GM21423 (cell line): ENCODE measurements around the gene AMIGO2.

Source experiments
- ATAC-seq: cut with Tn5 transposase; IDR thresholded peaks from one replicate; pipeline ENCODE4 v1.9.1; 2021; ENCODE audit warnings: mild to moderate bottlenecking, moderate library complexity; ENCODE audit not compliant: unreplicated experiment

Gene AMIGO2

DNA sequence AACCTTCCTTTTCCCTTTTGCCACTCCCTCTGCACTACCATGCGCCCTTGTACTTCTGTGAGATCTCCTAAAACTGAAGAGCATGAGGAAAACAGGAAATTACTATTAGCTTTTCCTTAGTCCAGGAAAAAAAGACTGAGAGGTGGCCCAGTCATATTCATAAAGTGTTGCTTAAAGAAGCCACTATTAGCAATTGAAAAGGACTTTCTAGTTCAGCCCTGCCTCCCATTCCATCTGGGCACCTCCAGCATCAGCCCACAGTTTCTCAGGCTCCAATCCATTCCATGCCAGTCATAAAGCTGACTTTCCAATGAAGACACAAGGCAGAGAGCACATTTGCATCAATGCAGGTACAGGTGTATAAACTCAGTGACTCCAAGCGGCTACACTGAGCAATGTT lies 19.9 kb upstream of the AMIGO2 start:
- ATAC-seq = no peak

DNA sequence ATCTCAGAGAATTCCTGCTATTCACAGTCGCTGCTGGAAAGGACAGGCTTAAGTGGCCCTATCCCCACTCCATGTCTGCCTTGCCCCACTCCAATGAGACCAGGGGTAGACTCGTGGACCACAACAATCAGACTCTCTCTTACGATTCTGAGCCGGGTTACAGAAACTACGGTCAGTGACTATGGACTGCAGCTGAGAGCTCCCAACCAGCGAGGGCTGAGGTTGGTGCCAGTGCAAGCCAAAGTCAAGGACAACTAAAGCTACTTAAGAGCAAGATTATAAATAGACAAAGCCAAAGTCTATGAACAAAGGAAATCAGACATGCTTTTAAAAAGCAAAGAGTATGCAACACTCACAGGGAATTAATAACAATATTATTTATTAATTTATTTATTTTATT lies 18.3 kb upstream of the AMIGO2 start:
- ATAC-seq = no peak

DNA sequence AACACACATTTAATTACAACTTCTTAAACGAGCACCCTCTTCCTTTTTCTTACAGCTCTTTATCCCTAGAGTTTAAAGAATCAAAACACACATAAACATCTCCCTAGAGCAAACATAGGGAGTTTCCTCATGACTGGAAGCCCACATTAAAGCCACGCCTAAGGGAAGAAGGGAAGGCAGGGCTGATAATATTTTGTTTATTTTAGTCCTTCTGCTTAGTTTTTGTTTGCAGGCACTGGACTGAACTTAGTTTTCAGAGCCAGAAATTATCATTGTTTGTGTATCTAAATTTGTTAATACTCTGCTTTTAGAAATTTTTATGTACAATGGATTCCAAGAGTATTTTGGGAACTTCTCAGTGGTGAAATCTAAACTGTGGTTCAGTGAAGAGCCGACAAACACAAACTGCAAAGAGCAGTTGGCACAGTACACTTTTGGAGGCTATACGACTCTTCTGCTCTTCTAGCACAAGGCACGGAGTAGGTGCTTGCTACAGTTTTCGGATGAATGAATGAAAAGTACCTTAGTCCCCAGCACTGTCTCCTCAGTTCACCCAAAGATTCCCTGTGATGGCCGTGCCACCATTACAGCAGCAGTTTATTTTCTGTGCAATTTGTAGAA lies 17.6 kb upstream of the AMIGO2 start:
- ATAC-seq = no peak

DNA sequence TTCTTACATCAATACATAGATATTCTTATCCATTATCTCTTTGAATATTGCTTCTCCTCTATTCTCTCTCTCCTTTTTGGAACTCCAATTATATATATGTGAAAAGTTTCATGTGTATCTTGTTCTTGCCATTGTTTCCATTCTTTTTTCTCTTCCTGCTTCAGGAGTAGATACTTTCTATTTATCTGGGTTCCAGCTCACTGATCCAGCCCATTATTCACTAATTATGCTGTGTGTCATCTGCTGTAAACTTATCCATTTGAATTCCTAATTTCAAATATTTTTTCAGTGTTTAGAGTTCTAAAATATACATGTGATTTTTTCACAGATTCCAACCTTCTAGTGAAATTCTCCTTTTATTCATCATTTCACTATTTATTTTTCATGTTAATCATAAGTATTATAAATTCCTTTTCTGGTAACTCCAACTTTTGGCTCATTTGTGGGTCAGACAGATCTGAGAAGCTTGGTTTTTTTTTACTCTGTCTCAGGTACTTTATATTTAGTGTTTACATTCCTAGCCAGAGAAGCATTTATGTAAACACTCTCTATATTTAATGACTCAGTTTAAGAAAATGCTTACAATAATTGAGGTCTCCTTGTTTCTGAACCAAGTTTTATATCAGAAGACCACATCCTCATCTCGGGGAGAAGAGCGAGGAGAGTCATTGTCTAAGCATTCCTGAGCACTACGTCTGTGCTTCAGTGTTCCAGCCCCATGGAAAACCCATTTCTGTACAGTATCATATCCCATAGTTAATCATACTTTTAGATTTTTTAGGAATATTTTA lies 15.9 kb upstream of the AMIGO2 start:
- ATAC-seq = no peak

DNA sequence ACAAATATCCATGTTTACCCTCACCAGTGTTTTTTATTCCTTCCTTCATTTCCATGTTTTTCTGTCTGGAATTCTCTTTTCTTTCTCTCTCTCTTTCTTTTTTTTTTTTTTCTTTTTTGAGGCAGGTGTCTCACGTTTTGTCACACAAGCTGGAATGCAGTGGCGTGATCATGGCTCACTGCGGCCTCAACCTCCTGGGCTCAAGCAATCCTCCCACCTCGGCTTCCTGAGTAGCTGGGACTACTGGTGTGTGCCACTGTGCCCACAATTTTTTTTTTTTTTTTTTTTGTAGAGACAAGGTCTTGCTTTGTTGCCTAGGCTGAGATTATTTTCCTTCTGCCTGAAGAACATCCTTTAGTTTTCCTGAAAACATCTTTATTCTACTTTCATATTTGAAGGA lies 15.0 kb upstream of the AMIGO2 start:
- no peak for ATAC-seq

DNA sequence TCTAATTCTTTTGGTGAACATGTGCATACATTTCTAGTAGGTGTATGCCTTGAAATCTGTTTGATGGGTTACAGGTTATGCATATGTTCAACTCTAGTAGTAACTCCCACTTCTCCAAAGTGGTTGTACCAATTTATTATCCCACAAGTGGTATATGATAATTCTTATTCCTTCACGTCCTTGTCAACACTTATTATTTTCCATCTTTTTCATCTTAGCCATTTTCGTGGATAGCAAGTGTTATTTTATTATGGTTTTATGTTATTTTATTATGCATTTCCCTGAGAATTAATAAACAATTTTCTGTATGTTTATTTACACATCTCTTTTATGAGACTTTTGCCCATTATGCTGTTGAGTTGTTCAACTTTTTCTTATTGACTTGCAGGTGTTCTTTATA lies 11.2 kb upstream of the AMIGO2 start:
- no peak for ATAC-seq

DNA sequence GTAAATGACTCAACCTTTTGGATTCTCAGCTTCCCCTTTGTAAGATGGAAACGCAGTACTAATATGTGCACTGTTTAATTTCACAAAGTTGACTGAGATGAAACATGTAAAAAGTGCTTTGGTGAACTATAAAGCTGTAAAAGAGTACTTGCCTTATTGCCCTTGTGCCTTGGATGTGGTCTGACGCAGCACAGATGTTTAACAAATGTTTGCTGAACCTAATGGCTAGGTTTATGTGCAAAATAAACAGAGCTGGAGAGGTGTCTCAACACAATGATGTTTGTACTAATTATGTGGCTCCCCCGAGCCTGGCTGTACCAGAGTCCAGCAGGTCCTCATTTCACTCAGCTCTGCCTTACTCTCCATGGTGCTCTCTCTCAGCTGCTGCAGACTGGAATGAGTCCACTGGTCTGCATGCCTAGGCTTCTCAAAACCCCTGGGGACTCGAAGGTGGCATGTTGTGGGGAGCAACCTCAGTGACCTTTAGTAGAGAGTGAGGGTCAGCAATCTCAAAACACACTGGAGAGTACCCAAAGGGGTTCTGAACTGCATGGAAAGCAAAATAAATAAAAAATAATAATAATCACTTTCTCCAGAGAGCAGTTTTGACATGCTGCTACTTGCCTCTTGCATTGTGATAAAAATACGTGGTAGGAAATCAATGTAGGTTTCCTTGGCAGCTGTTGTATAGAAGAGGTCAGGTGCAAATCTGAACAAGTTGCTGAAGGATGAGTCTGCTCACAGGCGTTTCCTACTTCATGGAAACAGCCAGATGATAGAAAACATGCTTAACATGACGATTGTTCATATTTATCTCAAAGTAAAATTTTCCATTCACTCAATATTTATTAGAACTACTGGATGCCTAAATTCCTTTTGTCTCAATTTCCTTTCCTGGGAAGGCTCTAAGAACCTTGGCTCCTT lies 8.5 kb upstream of the AMIGO2 start:
- no peak for ATAC-seq

DNA sequence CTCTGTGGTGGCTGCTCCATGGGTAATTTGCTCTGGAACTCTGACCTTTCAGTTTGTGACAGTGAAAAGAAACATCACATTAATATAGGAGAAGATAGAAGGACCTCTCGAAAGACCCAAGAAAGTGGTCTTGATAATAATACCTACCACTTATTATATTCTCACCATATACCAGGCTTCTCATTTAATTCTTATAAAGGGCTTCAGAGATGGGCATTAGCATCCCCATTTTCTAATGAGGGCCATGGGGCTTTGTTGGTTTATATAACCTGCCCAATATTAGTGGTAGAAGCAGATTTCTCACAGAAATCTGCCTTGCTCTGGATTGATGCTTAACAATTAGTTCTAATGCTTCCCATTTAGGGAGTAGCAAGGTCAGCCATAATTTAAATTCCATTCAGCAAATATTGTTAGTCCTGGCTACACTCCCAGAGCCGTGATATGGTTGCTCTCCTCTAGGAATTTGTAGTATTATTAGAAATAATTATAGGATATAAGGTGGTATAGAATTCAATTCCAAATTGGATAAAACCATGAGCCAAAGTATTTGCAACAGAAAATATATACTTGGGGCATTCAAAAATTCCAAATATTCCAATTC lies 7.4 kb upstream of the AMIGO2 start:
- no peak for ATAC-seq

DNA sequence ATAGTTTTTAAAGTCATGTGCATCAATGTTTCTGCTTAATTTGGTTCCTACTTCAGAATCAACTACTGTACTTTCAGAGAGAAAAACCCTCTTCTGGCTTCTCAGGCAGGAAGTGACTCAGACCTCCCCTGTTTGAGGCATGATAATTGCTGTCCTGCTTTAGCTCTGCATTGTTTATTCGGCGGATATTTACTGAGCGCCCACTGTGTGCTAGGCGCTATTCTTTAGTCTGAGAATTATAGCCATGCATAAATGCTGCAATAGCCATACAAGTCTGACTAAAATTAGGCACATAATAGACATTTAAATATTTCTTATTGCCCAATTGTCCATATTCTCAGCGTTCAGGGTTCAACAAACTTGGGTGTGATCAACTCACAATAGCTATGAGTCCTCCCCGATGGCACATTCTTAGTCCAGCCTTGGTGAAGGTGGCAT lies 6.1 kb upstream of the AMIGO2 start:
- ATAC-seq = no peak

DNA sequence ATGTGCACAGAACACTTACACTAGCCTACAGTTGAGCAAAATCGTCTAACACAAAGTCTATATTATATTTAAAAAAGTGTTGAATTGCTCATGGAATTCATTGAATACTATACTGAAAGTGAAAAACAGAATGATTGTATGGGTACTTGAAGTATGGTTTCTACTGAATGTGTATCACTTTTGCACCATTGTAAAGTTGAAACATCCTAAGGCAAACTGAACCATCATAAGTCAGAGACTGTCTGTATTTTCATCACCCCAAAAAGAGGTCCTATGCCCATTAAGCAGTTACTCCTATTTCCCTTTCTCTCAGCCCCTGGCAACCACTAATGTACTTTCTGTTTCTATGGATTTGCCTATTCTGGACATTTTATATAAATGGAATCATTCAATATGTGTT lies 4.4 kb upstream of the AMIGO2 start:
- ATAC-seq = no peak

DNA sequence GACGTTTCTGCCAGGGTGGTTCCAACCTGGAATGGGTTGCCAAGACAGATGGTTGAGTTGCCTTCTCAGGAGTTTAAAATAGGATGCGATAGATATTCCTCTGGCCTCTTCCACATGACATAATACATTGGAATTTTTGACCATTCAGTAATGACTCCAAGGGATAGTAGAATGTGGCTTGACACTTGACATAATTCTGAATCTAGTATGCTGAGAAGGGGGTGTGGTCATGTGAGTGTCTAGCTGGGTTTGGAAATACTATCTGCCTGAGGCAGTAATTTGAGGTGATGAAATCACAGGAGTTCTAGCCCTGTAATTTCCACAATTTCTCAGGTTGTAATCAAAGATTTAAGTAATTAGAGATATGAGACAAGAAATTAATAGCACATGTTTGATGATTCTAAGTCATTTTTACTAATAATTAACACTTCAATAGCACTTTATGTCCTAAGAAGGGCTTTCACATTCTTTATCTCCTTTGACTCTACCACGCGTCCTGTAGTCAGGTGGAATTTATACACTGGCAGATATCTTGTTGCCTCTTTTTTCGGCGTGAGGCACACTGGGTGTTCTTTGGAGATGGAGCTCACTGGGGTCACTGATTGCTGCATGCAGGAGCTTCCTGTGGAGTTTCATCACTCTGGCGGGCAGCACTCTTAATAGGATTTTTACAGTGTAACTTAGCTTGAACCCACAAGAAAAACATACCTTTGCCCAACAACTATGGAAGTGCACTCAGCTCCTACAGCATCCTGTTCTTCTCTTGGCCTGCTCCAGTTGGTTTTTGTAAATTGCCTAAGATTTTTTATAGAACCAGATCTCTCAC lies 3.2 kb upstream of the AMIGO2 start:
- ATAC-seq = no peak

DNA sequence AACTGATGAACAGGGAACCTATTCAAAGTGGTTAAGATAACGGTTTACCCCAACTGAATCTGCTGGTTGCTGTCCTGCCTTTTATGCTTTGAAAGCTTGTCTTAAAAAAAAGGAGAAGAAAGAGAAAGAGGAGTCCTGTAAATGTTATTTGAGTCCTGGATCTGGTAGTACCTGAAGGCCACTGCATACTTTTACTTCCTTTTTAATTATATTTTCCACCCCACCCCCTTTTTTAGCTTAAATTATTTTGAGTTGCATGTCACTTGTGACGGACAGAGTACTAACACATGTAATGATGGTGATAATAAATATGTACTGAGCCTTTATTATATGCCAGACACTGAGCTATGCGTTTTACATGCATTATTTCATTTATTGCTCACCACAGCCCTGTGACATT lies 2.5 kb upstream of the AMIGO2 start:
- no peak for ATAC-seq

DNA sequence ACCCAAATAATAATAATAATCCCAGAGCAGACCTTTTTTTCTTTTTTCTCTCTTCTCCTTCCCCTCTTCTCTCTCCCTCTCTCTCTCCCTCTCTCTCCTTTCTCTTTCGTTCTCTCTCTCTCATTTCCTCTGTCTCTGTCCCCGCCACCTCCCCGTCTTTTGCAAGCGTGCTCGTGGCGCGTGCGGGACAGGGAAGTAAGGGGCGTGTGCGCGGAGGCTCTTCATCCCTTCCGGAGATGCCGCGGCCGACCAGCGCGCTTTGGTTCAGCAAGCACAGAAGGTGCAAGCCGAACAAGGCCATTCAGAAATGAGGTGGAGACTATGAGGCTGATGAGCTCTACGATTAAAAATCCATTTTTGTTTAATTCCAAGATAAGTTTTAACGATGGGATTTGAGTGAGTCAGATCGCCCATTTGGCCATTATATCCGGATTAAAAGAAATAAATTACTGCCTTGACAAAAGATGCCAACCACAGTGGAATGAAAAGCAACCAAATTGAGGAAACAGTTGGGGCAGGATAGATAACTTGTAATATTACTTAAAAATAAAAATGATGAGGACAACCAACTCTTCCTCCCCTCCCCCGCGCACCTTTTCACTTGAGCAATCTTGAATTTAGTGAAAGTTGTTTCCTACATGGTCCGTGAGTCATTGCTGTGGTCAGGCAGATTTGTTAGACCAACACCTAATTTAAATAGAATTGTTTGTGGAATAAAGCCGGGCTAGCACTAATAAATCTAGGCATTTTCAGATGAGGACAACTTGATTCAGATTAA lies 1.2 kb upstream of the AMIGO2 start:
- no peak for ATAC-seq

DNA sequence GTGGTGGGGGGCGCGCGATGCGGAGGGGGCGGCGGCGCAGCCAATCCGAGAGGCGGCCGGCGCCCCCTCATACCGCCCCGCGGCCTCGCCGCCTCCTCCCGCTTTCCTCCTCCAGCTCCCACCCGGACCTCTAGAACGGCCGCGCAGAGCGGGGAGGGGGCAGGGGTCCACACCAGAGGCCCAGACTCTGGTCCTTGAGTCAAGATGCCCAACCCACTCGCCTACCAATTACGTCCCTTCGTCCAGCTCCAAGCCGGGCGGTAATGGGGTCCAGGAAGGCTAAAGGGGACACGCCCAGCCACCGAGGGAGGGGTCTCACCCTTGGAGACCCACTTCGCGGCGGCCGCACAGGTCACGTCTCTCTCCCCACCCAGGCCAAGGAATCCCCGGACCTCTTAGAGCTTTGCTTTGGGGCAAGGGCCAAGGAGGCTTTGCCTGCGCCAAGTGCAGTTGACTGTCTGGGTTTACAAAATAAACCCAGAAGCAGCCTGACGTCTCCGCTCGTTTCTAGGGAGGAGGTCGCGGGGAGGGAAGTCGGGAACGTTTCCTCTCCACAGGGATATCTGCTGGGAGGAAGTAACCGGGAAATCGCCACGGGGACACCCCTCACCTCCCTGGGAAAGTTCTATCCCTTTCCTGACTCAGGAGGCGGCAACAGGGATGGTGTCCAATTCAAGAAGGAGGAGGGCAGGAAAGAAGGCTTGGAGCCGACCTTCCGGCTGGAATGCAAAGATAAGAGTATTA lies 394 bp upstream of the AMIGO2 start:
- no peak for ATAC-seq

DNA sequence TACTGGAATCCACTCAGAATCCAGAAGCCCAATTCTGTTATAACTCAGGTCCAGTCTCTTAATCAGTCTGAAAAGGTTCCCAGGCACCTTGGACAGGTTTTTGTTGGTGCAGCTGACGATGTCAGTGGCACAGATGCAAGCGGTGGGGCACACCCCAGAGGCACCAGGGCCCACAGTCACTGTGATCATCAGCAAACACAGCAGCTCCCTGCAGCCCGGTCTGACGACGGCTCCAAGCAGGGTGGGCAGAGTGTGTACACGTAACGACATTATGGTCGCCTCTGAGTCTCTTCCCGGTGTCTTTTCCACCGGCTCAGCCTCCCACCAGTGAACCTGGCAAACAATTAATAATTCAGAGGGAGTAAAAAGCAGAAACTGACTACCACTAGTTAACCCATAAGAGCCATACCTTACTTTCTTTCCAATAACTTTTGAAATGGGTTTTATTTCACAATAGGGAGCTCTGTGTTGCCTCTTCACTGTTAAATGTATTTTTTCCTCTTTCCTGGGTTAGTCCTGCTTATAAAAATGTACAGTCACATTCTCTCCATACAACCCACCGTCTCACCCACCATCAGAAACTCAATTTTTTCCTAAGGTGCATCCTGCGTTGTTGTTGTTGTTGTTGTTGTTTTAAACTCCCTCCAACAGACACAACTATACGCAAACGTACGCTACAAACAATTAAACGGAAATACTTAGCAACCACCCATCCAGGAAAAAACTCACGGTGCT lies 859 bp downstream of the AMIGO2 start:
- no peak for ATAC-seq

DNA sequence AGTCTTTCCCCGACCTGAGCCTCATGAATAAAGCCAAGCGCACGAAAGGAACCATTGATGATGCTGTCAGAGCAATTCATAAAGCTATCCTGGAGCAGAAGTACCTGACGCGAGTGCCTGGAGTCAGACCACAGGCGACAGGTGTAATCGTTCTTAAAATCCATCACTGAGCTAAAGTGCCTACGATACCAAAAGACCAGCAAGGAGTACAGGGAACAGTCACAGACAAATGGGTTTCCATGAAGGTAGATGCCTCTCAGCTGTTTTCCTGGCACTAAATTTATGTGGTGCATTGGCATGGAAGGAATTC lies 1.7 kb downstream of the AMIGO2 start:
- ATAC-seq = no peak

DNA sequence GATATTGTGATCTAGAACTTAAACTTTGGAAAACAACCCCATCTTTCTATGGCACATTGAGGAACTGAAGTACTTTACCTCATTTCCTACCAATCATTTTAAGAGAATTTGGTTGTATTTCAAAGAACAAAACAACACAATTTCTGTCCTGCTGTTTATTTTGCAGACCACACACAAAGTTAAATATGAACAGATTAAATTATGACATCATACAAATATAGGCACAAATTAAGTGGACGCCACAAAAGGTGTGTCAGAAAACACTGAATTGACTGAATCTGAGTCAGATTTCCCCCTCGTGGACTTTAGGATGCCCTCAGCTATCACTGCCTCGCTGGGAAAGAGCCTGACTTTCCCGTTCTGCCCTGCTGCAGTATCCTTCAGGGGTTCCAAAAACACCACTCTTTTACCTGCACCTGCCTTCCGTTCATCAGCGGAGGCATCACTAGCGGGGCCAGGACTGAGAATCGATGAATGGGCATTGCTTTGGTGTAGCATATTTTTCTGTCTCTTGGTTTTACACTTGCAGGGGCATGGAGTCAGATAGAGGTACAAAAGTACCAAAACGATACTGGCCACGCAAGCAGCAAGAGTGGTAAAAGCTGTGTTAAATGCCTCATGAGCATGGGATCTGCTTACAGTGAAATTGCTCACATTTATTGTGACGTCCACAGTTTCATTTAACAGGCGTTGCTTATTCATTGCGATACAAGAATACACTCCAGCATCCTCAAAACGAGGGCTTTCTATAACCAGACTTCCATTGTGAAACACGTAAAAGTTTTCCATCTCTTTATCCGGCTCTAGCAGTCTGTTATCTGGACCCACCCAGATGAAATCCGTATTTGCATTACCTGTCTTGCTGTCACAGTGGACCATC lies 2.3 kb downstream of the AMIGO2 start:
- no peak for ATAC-seq
